Stimulated activated CD8-positive, alpha-beta memory T cell treated with anti-CD3 and anti-CD28 coated beads, Interleukin-15, amount 100 ng/mL, for 24 hours (primary cell): ENCODE measurements around the gene AKR1E2.

Experiments used
- DNase-seq: peaks from one replicate; pipeline ENCODE4 v3.0.0-alpha.2; 2020; ENCODE audit warnings: low read depth

The AKR1E2 gene

GRCh38 chr10:4825868-4826791, at the start of gene AKR1E2:
TSS of gene AKR1E2 (plus strand) at chr10:4826207. CDS start at chr10:4826325, 118 bp downstream.
- peak; percentile 50 for DNase-seq

- DNase-seq = no peak
Observed at GRCh38 chr10:4776234-4776638, 49.8 kb upstream of the AKR1E2 start.

- DNase-seq = no peak
Observed at GRCh38 chr10:4778761-4779160, 47.2 kb upstream of the AKR1E2 start.

- no peak for DNase-seq
Observed at GRCh38 chr10:4780091-4780490, 45.9 kb upstream of the AKR1E2 start.

- DNase-seq = no peak
Observed at GRCh38 chr10:4780782-4781181, 45.2 kb upstream of the AKR1E2 start.

GRCh38 chr10:4781955-4782354, 44.1 kb upstream of the AKR1E2 start:
- no peak for DNase-seq

GRCh38 chr10:4784667-4785333, 41.2 kb upstream of the AKR1E2 start:
- DNase-seq = no peak

- DNase-seq = no peak
Observed at GRCh38 chr10:4786043-4786839, 39.8 kb upstream of the AKR1E2 start.

- no peak for DNase-seq
Observed at GRCh38 chr10:4790045-4790444, 36.0 kb upstream of the AKR1E2 start.

- no peak for DNase-seq
Observed at GRCh38 chr10:4790922-4791321, 35.1 kb upstream of the AKR1E2 start.

GRCh38 chr10:4792381-4792780, 33.6 kb upstream of the AKR1E2 start:
- no peak for DNase-seq

- no peak for DNase-seq
Observed at GRCh38 chr10:4801405-4801804, 24.6 kb upstream of the AKR1E2 start.

GRCh38 chr10:4802711-4803487, 23.1 kb upstream of the AKR1E2 start:
- no peak for DNase-seq

GRCh38 chr10:4803822-4804221, 22.2 kb upstream of the AKR1E2 start:
- no peak for DNase-seq

GRCh38 chr10:4804465-4804864, 21.5 kb upstream of the AKR1E2 start:
- DNase-seq = no peak

- DNase-seq = no peak
Observed at GRCh38 chr10:4806534-4806933, 19.5 kb upstream of the AKR1E2 start.

- DNase-seq = no peak
Observed at GRCh38 chr10:4807761-4808507, 18.1 kb upstream of the AKR1E2 start.

GRCh38 chr10:4809156-4809555, 16.9 kb upstream of the AKR1E2 start:
- DNase-seq = no peak

GRCh38 chr10:4810092-4810491, 15.9 kb upstream of the AKR1E2 start:
- no peak for DNase-seq

- DNase-seq = no peak
Observed at GRCh38 chr10:4812046-4812445, 14.0 kb upstream of the AKR1E2 start.

- DNase-seq = no peak
Observed at GRCh38 chr10:4813023-4813422, 13.0 kb upstream of the AKR1E2 start.
